ENCODE data around the gene VPS26A. TPM values are rescaled to one million over a fixed set of nuclear protein-coding genes. Genes with fewer than 3 reads are reported as not detected.

VPS26A gene
- total RNA-seq, 1 donor from 2014 or later = 33.6 TPM

DNA sequence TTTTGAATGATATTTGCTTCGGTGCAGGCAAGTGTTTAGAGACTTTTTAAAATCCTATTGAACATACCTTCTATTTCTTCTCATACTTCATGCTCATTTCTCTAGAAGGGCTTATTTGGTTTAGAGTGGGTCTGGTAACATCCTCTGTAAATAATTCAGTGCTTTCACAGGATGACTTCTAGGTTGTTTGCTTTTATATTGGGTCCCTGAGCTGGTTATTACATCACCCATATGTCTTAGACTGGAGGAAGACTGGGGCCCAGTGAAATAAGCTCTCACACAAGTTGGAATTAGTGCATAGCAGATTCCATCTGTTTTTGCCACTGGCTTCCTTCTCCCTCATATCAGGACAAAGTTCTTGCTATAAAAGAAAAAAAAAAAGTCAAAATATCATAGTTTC lies 62.5 kb downstream of the VPS26A start:
- H3K9me3 ChIP-seq = no peaks in the 10 kb centered on the region
- H3K4me1 ChIP-seq = peaks cover 6% of the 10 kb centered on the region
- no peak overlapping the region for H3K4me3 ChIP-seq
- H3K27ac ChIP-seq = no peak overlapping the region
- TF ChIP-seq, protein P1, sequence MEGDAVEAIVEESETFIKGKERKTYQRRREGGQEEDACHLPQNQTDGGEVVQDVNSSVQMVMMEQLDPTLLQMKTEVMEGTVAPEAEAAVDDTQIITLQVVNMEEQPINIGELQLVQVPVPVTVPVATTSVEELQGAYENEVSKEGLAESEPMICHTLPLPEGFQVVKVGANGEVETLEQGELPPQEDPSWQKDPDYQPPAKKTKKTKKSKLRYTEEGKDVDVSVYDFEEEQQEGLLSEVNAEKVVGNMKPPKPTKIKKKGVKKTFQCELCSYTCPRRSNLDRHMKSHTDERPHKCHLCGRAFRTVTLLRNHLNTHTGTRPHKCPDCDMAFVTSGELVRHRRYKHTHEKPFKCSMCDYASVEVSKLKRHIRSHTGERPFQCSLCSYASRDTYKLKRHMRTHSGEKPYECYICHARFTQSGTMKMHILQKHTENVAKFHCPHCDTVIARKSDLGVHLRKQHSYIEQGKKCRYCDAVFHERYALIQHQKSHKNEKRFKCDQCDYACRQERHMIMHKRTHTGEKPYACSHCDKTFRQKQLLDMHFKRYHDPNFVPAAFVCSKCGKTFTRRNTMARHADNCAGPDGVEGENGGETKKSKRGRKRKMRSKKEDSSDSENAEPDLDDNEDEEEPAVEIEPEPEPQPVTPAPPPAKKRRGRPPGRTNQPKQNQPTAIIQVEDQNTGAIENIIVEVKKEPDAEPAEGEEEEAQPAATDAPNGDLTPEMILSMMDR (IDR thresholded peaks at IDR 0.05) = no peak
- intact Hi-C loops (cut with DNase I) = no loop called here
- DNase-seq (ENCODE audit: extremely low spot score in 2 of 2) = no peak
- H3K27me3 ChIP-seq = no peaks in the 10 kb centered on the region
- H3K36me3 ChIP-seq = peaks cover 0 to 39% of the 10 kb centered on the region in 2 donors

DNA sequence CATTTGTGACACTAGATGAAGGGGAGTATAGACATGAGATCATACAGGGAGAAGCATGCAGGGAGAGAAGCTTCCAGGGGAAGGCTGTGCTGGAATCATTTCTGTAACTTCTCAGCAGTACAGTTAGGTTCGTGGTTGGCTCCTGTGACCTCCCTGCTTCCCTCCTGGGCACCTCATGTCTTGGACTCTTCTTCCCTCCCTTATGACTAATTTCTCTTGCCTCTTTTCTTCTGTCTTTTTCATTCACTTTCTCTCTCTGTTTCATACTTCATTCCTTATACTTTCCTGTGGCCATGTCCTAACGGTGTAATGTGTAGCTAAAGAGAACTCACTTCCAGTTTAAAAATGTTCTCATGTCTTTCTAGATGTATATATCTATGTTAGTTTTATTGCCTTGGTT lies 77.1 kb downstream of the VPS26A start:
- intact Hi-C loops (cut with DNase I) = no loop called here
- no peak overlapping the region for H3K4me3 ChIP-seq
- H3K27me3 ChIP-seq = no peaks in the 10 kb centered on the region
- no peak overlapping the region for H3K27ac ChIP-seq
- TF ChIP-seq POLR2AphosphoS5 (IDR thresholded peaks at IDR 0.05; ENCODE audit: insufficient read depth in 1 of 2, low read depth in 1 of 2) (no peak), POLR2A (IDR thresholded peaks at IDR 0.05) (no peak)
- TF ChIP-seq, protein P1 (IDR thresholded peaks at IDR 0.05) = no peak
- H3K9me3 ChIP-seq = no peaks in the 10 kb centered on the region
- no peak for DNase-seq (ENCODE audit: extremely low spot score in 2 of 2)
- no peaks in the 10 kb centered on the region for H3K4me1 ChIP-seq
- peaks cover 0 to 68% of the 10 kb centered on the region in 2 donors for H3K36me3 ChIP-seq

DNA sequence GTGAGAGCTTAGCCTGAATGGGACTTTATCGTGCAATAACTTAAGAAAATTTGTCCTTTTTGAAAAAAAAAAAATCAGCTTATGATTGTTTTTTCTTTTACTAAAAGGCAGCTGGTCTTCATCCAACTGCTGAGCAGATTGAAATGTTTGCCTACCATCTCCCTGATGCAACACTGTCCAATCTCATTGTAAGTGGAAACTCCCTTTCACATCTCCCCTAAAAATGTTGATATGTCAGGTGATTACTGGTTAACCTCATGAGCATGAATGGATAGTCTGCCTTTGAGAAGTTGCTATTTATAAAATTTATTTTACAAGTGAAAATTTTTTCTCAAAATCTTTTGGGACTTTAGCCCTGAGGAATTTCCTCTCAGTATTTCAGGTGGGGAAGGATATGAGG lies 78.4 kb downstream of the VPS26A start:
- Histone ChIP-seq H3K4me1 (no peaks in the 10 kb centered on the region), H3K36me3 (peaks cover 0 to 68% of the 10 kb centered on the region in 2 donors)

DNA sequence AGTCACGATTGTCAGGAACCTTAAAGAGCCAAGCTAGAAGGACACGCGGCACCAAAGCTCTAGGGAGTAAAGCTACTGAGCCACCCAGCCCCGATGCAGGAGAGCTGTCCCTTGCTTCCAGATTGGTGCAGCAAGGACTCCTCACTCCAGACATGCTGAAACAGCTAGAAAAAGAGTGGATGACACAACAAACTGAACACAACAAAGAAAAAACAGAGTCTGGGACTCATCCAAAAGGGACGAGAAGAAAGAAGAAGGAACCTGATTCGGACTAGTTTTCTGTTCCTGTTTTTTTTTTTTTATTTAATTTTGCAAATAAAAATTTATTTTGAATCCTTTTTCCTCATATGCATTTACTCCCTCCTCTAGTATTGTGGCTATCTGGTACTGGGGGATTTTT lies 84.8 kb downstream of the VPS26A start:
- intact Hi-C loops (cut with DNase I) = no loop called here
- no peaks in the 10 kb centered on the region for H3K27me3 ChIP-seq
- no peaks in the 10 kb centered on the region for H3K4me1 ChIP-seq
- TF ChIP-seq POLR2A (IDR thresholded peaks at IDR 0.05) (no peak), POLR2AphosphoS5 (IDR thresholded peaks at IDR 0.05; ENCODE audit: insufficient read depth in 1 of 2, low read depth in 1 of 2) (no peak)
- TF ChIP-seq, protein P1 (IDR thresholded peaks at IDR 0.05) = no peak
- H3K9me3 ChIP-seq = no peaks in the 10 kb centered on the region
- H3K27ac ChIP-seq = no peak overlapping the region
- no peak overlapping the region for H3K4me3 ChIP-seq
- peaks cover 0 to 45% of the 10 kb centered on the region in 2 donors for H3K36me3 ChIP-seq
- no peak for DNase-seq (ENCODE audit: extremely low spot score in 2 of 2)

More for the DNA sequence above, 78.4 kb downstream of the VPS26A start:
- no peaks in the 10 kb centered on the region for H3K27me3 ChIP-seq
- TF ChIP-seq POLR2AphosphoS5 (IDR thresholded peaks at IDR 0.05; ENCODE audit: insufficient read depth in 1 of 2, low read depth in 1 of 2) (no peak), POLR2A (IDR thresholded peaks at IDR 0.05) (no peak)
- TF ChIP-seq, protein P1 (IDR thresholded peaks at IDR 0.05) = no peak
- DNase-seq (ENCODE audit: extremely low spot score in 2 of 2) = no peak
- no peaks in the 10 kb centered on the region for H3K9me3 ChIP-seq
- H3K4me3 ChIP-seq = no peak overlapping the region
- H3K27ac ChIP-seq = no peak overlapping the region
- intact Hi-C loops (cut with DNase I) = no loop called here

DNA sequence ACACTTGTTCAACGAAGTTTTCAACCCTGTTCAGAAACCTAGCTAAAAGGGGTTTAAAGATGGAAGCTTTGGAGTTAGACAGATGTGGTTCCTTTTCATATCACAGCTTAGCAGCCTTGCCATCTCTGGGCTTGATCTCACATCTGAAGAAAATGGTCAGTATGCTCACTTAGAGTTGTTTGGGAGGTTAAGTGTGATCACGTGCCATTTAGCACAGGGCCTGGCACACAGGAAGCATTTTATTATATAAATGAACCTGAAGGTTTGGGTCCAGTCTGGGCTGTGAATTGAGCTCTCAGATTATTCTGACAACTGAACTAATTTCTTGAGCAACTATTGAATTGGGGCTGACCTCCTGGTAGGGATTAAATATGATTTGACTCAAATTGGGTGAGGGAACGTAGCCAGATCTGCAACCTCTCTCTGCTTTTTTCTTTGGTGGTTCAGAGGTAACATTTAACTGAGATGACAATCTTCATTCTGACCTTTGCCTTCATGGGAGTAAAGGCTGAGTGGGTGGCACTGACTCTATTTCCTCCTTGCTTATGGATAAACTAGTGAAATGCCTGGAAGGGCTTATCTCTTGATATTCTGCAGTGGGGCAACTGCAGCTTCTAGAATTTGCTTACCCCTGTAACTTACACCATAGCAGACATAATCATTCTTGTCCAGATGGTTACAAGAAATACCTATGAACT lies 86.0 kb downstream of the VPS26A start:
- intact Hi-C loops (cut with DNase I) = no loop called here
- H3K27ac ChIP-seq = no peak overlapping the region
- H3K4me1 ChIP-seq = no peaks in the 10 kb centered on the region
- H3K27me3 ChIP-seq = no peaks in the 10 kb centered on the region
- DNase-seq (ENCODE audit: extremely low spot score in 2 of 2) = no peak
- H3K4me3 ChIP-seq = no peak overlapping the region
- H3K36me3 ChIP-seq = peaks cover 0 to 33% of the 10 kb centered on the region in 2 donors
- no peak for TF ChIP-seq POLR2A (IDR thresholded peaks at IDR 0.05)
- TF ChIP-seq POLR2AphosphoS5 (IDR thresholded peaks at IDR 0.05; ENCODE audit: insufficient read depth in 1 of 2, low read depth in 1 of 2) = no peak
- TF ChIP-seq, protein P1 (IDR thresholded peaks at IDR 0.05) = no peak
- no peaks in the 10 kb centered on the region for H3K9me3 ChIP-seq

Data from vagina (tissue), 2 donors.